HG02973 (cell line): ENCODE data around the gene INPP1.
"Not testable (repeated sequence)": the region's sequence is repeated elsewhere in the genome, so short reads cannot be mapped to it uniquely, and the experiment has no call there.

Experiments used
- ATAC-seq: cut with Tn5 transposase; IDR thresholded peaks from one replicate; pipeline ENCODE4 v1.9.1; 2021; ENCODE audit warnings: moderate library complexity; ENCODE audit not compliant: unreplicated experiment

The INPP1 gene

DNA sequence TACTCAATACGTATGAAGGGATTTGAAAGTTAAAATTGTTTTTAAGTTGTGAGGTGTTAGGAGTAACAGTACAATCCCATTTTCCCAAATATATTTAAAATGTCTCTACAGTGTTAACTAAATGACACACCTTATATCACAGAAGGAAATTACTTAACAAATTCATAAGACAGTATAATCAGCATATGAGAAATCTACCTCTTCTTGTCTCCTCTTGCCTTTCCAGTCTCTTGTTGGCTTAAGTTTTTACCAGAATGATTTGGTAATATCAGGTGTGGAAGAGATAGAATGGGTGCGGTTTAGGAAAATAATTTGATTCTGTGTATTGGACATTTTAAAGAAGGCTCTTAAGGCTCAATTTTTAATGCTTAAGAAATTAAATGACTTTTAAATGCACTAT is 9.5 kb upstream of the INPP1 start:
- no peak for ATAC-seq

DNA sequence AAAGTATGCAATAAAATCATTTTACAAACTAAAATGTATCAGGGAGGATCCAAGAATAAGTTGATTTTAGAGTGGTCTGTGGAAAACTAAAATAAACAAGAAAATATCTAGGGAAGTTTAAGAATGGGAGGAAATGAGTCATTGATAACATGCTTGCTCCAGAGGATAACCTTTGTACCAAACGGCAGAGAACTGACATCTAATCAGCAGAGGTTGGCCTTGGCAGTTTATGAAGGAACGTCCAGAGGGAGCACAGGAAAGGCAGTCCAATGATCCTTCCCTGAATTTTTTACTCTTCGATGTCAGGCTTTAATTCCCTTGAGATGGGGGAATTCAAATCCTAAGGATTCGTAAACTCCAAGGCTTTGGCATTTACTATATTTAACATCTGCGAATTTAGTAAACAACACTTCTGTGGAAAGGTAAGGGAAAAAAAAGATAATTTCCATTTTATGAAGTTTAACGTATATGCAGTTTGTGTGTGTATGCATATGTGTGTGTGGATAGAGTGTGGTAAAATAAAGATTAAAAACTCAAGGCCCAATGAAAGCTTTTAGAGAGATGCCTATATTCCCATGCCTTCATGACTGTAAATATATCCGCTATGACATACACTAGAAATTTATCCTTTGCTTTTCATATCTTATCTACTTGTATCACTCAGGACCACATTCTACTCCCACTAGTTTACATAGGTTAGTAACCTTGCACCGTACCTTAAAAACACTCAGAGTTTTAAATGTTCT is 8.7 kb upstream of the INPP1 start:
- ATAC-seq: no peak

DNA sequence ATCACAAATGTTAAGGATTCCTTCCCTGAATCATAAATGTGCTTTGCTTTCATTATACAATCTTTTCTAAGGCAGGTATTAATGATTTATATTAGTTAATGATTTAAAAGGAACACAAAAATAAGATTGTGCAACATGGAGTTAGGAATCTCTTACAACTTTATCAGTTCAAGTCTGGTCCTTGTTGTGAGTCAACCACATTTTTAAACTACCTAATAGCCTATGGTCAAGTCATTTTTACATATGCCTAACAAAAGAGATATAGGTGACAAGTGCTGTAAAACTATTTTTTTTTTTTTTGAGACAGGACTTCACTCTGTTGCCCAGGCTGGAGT is 8.2 kb upstream of the INPP1 start:
- no peak for ATAC-seq

DNA sequence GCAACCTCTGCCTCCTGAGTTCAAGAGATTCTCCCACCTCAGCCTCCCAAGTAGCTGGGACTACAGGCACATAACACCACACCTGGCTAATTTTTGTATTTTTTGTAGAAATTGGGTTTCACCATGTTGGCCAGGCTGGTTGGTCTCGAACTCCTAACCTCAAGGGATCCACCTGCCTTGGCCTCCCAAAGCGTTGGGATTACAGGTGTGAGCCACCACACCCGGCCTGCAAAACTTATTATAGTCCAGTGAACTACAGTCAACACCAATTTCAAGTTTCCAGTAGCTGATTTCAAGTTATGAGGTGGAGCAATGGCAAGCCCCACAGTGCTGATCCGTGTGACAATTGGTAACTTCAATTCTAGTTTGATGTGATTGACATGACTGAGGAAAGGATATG is 7.8 kb upstream of the INPP1 start:
- not testable (repeated sequence) for ATAC-seq

DNA sequence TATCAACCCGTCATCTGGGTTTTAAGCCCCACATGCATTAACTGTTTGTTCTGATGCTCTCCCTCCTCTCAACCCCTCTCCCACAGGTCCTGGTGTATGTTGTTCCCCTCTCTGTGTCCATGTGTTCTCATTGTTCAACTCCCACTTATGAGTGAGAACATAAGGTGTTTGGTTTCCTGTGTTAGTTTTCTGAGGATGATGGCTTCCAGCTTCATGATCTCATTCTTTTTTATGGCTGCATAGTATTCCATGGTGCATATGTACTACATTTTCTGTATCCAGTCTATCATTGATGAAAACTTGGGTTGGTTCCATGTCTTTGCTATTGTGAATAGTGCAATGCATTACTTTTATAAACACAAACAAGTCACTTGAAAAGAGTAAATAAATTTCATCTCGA is 7.0 kb upstream of the INPP1 start:
- ATAC-seq: no peak

DNA sequence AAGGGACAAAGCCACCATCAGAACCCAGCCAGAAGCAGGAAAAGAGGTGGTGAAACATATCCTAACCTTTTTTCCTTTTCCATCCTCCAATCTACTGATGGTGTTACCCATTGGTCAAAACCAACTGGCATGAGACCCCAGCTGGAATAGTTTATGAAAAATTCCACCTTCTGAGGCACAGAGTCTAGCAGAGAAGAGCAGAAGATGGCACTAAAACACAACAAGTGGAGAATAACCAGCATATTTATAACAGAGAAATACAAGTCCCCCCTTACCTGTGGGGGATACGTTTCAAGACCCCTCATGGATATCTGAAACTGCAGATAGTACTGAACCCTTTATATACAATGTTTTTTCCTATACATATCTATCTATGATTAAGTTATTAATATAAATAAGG is 4.9 kb upstream of the INPP1 start:
- ATAC-seq: no peak

DNA sequence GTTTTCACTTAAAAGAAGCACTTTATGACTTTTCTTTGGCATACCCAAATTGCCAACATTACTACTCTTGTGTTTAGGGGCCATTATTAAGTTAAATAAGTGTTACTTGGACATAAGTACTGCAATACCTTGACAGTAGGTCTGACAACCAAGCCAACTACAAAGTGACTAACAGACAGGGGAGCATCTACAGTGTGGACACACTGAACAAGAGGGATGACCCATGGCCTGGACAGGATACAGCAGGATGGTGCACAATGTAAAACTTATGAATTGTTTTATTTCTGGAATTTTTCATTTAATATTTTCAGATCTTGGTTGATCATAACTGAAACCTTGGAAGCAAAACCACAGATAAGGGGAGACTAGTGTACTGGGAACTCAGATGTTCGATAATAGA is 4.0 kb upstream of the INPP1 start:
- ATAC-seq: no peak

DNA sequence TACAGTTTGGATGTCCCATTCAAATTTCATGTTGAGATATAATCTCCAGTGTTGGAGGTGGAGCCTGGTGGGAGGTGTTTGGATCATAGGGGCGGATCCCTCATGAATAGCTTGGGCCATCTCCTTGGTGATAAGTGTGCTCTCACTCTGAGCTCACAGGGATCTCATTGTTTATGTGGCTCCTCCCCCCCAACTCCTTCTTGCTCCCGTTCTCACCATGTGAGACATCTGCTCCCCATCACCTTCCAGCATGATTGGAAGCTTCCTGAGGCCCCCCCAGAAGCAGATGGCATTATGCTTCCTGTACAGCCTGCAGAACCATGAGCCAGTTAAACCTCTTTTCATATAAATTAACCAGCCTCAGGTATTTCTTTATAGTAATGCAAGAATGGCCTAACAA is 3.0 kb upstream of the INPP1 start:
- no peak for ATAC-seq

DNA sequence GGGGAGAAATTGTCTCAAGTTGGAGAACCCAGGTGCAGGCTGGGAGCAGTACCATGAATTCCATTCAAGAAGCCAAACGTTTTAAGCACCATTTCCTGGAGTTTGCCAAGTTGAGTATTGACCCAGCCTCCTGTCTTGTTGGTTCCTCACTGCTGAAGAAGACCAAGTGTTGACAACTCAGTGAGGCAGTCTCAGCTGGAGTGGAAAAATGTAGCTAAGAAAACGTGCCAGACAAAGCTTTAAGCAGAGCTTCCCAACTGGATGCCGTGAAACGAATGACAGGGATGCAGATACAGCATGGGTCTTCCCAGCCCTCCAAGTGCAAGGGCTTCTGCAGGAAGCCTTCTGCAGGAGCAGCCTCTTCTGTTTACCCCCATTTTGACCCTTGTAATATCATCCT is 778 bp upstream of the INPP1 start:
- no peak for ATAC-seq

DNA sequence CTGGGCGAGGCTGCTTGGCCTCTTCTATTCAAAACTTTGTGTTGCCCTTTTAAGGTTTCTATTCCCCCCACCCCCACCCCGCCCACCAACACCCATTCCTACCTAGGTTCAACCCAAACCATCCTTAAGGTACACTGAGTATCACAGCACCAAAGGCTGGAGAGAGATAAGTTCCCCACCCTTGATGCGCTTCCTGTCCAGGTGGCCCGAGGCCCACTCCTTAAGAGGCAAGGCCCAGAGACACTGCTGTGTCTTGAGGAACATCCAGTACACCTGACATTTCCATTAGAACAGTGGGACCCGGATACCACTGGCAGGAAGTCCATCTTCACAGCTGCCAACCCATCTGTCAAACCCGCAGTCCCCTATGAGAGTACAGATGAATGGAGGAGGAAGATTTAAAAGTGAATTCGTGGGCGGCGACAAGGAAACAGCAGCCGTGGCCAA is 277 bp upstream of the INPP1 start:
- ATAC-seq: no peak

DNA sequence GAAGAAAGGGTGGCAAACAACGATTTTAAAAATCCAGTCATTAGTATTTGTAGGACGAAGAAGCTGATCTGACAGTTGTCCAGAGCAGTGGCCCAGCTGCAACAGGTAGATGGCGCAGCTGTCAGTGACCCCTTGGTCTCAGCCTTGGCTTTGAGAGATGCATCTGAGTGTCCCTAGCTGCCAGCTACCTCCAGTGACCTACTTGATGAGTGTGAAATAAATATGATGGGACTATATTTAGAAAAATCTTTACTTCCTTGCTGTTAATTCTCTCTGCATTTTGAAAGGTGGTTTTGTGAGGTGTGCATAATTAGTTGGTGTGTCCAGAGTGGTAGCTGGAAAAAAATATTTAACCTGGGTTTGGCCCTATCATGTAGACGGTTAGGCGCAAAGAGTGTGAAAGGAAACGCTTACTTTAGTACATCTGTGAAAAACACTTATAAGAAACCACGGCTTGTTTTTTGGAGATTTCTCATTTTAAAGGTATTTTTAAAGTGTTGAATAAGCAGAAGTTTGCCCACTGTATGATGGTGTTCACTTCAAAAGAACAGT is 963 bp downstream of the INPP1 start:
- ATAC-seq: peak; percentile 51

DNA sequence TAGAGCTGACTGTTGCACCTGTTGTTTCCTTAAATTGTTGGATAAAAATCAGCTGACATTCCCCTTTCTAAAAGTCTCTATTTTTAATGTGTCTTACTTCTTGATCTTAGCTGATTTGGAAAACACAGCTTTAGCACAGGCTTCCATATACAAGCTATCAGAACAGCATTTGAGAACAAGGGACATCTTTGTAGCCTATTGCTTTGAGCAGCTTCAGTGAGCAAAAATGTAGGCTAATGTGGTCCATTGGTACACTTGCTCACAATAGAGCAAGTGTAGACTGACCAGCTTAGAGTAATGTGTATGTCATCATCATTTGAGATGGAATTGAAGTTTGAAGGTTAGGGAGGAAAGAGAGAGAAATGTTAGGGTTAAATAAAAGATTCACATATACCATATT is 7.0 kb downstream of the INPP1 start:
- ATAC-seq: no peak

DNA sequence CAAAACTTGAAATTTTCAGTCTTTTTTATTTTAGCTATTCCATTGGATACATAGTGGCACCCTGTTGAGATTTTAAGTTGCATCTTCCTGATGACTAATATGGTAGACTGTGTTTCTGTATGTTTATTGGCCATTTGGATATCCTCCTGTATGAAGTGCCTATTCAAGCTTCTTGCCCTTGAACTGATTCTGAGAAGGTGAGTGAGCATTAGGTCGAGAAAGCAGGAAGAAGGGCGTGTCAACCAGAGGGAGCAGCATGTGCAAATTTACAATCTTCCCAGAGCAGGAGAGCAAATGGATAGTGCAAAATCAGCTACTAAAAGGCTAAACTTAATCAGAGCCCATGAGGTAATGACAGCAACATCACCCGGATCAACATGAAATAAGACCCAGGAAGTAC is 8.6 kb downstream of the INPP1 start:
- ATAC-seq: no peak

DNA sequence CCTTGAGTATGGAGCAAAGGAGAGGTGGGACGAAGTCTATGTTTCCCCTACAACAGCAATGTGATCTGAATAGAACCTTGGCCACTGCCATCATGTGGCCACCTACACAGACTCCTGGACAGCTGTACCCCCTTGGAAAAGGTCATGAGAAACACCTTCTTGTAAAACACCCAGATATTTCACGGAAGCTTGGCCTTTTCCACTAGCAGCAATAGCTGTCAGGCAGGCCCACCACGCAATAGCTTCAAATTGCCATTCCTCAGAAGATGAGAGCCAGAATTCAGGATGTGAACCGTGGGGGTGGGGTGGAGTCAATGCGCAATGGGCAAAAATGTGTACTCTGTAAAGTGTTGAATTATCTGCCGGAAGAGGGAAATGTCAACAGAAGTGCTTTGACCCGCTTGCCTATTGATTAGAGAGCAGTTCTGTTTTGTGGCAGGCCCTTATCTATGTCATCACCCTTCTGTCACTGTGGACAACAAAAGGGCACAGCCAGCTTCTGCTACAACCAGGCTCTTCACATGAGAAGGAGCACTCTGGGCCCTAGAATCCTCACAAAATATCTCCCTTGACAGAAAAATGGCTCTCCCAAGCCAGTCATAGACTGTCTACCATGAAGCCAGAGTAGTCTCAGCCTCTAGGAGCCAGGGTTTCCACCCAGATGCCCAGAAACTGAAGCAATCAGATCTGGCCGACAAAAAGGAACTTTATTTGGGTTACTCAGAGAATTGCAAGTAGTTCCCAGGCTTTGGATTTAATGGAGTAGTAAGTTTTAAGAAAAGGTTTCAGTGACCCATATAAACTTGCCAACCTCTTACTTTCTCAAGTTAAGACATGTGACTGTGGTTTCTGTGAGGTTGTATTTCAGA is 9.5 kb downstream of the INPP1 start:
- ATAC-seq: no peak

DNA sequence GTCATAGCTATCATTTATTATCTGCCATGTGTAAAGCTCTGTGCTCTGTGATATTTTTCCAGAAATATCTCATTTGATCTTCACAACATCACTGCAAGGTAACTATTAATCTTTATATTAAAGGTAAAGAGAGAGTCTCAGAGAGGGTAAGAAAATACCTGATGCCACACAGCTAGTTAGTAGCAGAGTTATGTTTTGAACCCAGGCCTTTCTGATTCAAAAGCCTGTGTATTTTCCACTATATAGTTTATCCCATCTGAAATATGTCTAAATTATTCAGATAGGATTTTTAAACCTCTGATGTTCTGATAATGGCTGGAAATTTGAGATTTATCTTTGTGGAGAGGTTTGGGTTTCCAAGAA is 10.1 kb downstream of the INPP1 start:
- no peak for ATAC-seq

DNA sequence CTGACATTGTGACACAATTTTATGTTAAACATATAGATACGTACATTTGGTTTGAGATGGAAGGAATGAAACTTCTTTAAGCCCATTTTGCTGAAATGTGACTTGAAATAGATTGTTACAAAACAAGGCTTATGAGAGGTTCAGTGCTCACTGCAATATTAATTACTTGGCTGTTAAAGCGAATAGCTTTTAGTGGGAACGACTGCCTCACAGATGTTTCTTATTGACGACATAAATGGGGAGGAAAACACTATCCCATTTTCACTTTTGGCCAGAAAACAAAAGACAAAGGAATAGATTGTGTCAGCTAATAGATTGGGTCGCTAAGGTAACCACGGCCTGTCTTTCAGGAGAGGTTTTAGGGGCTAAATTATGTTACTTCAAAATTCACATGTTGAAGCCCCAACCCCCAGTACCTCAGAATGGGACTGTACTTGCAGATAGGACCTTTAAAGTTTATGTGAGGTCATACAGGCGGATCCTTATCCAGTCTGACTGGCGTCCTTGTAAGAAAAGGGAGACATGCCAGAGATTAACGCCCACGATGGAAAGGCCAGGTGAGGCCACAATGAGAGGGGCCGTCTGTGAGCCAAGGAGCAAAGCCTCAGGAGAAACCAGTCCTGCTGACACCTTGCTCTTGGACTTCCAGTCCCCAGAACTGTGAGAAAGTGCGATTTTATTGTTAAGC is 10.8 kb downstream of the INPP1 start:
- ATAC-seq: no peak

DNA sequence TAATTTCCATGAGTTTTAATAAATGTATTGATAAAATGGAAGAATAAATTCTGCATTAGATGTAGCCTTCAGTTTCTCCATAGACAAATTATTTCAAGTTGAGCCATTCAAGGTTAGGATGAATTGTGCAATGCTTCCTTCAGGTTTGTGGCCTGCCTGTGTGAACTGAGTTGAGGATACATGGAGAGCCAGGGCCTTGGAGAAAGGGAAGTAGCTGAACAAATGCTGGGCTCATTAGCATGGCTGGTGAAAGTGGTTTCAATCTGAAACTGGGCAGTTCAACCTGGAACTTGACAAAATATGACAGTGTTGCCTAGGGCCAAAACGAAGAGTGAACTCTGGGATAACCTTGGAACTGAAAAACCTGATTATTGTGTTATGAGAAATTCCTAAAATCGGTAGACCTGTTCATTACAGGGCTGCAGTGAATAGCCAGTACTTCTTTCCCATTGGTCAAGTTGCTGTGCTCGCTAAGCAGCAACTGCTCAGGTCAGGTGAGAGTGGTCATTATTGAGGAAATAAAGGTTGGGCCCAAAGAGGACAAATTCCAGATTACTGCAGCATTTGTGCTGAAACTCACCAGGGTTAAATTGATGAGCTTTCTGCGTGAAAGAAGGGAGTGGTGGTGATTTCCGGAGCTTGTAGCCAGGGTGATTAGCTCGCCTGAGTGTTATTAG is 12.7 kb downstream of the INPP1 start:
- ATAC-seq: no peak

DNA sequence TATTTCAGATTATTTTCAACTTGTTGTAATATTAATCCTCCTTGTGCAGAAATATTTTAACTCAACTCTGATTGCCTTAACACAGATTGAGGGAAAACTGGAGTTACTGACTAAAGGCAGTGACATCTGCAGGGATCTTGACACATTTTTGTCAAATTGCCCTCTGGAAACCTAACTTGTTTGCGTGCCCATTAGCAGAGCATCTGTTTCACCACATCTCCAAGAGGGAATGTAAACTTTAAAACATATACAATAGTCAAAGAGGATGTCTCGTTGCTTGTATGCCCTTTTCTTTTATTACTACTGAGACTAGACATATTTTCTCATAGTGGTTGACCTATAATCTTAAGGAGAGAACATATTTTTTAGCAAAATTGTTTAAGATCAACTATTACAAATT is 14.2 kb downstream of the INPP1 start:
- ATAC-seq: no peak

DNA sequence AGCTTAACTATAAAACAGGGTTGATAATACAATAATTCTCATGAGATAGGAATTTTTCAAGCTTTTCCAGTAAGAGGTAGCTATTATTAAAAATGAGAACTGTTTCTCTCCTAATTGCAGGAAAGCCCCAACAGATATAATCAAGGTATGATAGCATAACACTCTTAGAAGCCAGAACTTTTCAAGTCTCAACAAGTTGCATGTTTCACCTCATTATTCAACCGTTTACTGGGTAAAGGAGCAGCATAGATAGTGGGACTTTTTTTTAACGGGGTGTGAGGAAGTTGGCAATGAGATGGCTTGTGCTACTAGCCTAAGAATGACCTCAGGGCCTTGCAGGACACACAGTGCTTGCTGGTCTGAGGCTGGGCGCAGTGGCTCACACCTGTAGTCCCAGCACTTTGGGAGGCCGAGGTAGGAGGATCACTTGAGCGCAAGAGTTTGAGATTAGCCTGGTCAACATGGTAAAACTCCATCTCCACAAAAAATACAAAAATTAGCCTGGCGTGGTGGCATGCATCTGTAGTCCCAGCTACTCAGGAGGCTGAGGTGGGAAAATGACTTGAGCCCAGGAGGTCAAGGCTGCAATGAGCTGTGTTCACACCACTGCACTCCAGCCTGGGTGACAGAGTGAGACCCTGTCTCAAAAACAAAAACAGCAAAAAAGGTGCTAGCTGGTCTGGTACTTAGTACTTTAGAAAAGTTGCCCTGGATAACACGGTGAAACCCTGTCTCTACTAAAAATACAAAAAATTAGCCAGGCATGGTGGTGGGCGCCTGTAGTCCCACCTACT is 15.5 kb downstream of the INPP1 start:
- ATAC-seq: not testable (repeated sequence)

DNA sequence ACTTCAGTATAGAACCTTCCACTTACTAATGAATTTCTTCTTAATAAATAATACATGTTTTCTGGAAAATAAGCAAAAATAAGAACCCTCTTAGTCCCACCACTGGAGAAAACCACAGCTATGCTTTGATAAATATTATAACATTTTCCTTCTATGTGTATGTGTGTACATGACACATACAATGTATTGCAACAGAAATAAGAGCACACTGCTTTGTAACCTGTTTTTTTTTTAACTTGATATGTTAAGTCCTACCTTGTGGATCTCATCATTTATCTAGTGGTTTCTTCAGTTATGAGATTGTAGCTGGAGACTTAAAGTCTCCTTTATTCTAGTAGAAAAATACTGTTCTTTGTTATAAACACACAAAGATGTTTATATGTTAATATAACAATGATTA is 17.2 kb downstream of the INPP1 start:
- no peak for ATAC-seq
